HTR-8/SVneo (cell line): Measurements from ENCODE around the gene BET1.

ENCODE experiments used
- DNase-seq: peaks from one replicate; pipeline ENCODE4 v3.0.0; 2011; ENCODE audit warnings: low spot score, mixed read lengths; ENCODE audit not compliant: insufficient read length
- FAIRE-seq: peaks from 2 replicates; lab custom pipeline; 2011; peaks lifted over from hg19 to GRCh38; lab: Jason Lieb, UNC

The BET1 gene

DNA sequence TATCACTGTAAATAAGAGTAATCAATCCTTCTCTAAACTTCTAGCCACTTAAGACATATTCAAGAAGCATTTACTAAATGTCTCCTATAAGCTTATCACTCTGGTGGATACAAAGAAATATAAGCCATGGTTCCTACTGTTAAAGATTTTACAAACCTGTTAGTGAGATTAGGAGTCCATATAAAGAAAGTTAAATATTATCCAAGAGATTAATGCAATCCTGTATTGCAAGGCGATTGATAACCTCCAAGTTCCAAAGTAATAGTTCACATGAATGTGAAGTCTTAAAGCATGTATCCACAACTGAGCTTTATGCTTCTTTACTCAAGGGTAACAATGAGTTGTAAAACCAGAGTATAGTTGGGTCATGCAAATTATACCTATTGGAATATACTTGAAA lies 12.6 kb upstream of the BET1 start:
- FAIRE-seq, result no peak
- DNase-seq, result no peak

- FAIRE-seq, result no peak
Measured at GRCh38 chr7:94015538-94015937, 11.4 kb upstream of the BET1 start.

GRCh38 chr7:94012746-94013145 lies 8.6 kb upstream of the BET1 start:
- DNase-seq (no peak), FAIRE-seq (no peak)

More at GRCh38 chr7:94015538-94015937, 11.4 kb upstream of the BET1 start:
- DNase-seq, result no peak

- no peak for DNase-seq
Measured at GRCh38 chr7:94011714-94012353, 7.7 kb upstream of the BET1 start.

DNA sequence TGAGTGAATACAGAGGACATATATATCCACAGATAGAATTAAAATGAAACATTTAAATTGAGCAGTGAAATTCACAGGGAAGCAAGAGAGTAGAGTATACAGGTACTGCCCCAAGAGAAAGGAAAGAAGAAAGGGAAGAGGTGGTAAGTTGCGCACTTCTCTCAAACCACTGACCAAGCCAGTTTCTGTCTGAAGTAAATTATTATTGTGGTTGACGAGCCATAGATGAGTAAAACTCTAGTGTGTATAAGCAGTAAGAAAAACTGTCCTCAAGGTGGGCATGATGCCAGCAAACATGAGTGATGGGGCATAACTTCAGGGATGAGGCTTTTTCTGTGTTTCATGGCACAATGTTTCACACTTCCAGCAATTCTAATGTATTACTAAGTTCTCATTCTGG lies 4.4 kb upstream of the BET1 start:
- no peak for FAIRE-seq
- DNase-seq, result no peak

More at GRCh38 chr7:94011714-94012353, 7.7 kb upstream of the BET1 start:
- FAIRE-seq, result no peak

DNA sequence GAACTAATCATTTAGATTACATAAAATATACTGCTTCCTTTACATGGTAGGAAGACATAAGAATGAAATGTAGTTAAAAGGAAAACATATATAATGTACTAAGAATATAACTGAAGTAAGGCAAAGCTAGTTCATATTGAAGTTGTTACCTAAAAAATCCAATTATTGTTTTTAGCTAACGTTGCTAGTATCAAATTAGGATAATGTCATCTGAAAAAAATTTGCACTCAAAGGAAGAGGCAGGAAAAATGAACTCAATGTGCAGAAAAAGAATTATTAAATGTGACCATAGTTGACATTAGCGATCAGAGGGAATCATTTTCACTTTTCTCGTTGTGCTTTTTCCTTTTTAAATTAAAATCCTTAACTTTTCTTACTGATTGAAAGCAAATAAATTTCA lies 1.6 kb upstream of the BET1 start:
- FAIRE-seq, result no peak

GRCh38 chr7:94003446-94004023 lies 620 bp downstream of the BET1 start:
- no peak for FAIRE-seq
- no peak for DNase-seq

More for the DNA sequence above, 1.6 kb upstream of the BET1 start:
- no peak for DNase-seq

- FAIRE-seq, result no peak
- DNase-seq, result no peak
Measured at GRCh38 chr7:94001396-94001795, 2.8 kb downstream of the BET1 start.

GRCh38 chr7:93997868-93998267 lies 6.3 kb downstream of the BET1 start:
- no peak for FAIRE-seq

GRCh38 chr7:93992421-93993110 lies 11.6 kb downstream of the BET1 start:
- DNase-seq (no peak), FAIRE-seq (no peak)

More at GRCh38 chr7:93997868-93998267, 6.3 kb downstream of the BET1 start:
- no peak for DNase-seq

DNA sequence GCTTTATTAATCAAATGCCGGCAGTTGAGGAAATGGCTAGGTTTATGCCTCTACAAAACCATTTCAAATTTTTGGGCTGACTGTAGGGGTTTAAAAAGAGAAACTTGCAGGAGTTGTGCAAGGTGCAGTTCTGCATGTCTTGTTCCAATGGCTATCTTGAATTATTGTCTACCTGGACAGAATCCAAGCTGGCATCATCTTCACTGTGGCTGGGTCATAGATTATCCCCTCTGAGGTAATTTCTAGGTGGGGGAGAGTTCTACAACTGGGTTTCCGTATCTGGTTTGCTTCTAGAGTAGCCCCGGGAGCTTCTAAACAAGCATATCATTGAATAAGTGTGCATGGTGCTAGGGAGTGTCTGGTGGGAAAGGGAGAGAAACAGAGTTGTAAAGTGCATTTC lies 16.9 kb downstream of the BET1 start:
- no peak for DNase-seq
- no peak for FAIRE-seq

DNA sequence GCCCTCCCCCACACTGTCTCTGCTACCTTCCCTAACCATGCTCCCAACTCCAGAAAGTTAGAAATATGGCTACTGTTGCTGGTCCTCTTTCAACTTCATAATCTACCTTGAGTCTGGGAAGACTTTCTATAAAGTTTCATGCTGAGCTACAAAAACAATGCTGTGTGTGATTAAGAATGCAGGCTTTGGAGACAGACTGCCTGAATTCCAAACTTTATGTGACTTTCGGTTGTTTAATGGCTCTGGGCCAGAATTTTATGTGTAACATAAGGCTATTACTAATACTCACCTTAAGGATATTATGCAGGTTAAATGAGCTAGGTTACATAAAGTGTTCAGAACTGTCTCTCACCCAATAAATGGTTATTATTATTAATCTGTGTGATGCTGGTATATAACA lies 19.1 kb downstream of the BET1 start:
- DNase-seq (no peak), FAIRE-seq (no peak)

DNA sequence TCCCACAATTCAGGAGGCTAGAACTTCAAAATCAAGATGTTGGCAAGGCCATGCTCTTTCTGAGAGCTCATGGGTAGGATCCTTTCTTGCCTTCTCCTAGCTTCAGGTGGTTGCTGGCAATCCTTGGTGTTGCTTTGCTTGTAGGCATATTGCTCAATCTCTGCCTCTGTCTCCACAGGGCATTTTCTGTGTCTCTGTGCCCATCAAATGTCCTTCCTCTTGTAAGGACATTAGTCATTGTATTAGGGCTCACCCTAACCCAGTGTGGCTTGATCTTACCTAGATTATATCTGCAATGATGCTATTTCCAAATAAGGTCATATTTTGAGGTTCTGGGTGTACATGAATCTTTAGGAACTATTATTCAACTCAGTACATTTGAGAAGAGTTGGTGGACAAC lies 20.1 kb downstream of the BET1 start:
- FAIRE-seq (no peak), DNase-seq (no peak)

DNA sequence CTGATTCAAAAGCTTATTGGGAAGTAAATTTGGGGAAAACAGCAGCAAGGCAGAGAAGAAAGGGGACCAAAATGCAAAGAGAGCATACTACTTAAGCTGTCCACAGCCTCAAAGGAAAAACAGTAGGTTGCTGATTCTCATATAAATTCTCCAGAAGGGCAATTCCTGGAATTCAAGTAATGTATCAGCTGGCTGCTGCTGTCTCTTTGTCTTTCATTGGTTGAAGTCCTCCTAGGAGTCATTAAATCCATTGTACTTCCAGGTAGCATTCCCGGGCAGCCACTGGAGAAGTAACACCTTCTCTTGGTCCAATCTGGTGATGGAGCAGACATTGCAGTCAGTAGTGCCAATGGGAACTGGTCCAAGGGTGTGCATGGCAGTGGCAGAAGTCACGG lies 22.7 kb downstream of the BET1 start:
- DNase-seq (no peak), FAIRE-seq (no peak)

GRCh38 chr7:93980744-93981479 lies 23.2 kb downstream of the BET1 start:
- FAIRE-seq, result no peak

GRCh38 chr7:93977211-93977950 lies 26.8 kb downstream of the BET1 start:
- FAIRE-seq, result no peak
- DNase-seq, result no peak

More at GRCh38 chr7:93980744-93981479, 23.2 kb downstream of the BET1 start:
- DNase-seq, result no peak

- no peak for FAIRE-seq
- no peak for DNase-seq
Measured at GRCh38 chr7:93973134-93973533, 31.0 kb downstream of the BET1 start.

DNA sequence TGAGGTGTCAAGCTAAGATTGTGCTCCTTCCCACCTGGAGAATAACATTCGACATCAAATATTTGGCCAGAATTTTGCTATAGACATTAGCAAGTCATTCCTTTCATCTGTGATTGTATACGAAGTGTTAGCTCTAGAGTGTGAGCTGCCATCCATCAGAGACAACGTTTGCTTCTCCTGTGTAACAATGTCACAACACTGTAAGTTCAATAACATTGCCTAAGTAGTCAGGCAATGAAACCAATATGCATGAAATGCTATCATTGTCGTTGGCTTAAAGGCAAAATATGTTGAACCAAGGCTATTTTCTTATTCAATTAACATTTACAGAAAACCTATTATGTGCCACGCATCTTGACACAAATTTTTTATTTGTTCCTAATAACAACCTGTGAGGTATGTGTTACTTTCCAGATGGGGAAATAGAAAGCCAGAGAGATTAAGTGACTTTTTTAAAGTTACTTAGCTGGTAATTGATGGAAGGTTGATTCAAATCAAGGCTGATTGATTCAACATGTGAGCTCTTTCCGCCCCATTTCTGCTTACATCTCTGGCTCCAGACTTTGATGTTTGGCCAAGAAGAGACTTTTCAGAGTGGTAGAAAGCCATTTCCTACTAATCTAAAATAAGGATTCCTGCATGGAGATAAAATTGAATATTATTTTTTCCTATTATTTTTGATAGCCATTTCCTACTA lies 32.0 kb downstream of the BET1 start:
- FAIRE-seq (no peak), DNase-seq (no peak)

GRCh38 chr7:93968911-93969620 lies 35.1 kb downstream of the BET1 start:
- no peak for FAIRE-seq
- no peak for DNase-seq
